HG03378 (cell line): ENCODE data around the gene ENO2.

Experiments
- ATAC-seq: cut with Tn5 transposase; IDR thresholded peaks from one replicate; pipeline ENCODE4 v1.9.1; 2021; ENCODE audit warnings: mild to moderate bottlenecking, moderate library complexity; ENCODE audit not compliant: unreplicated experiment

ENO2 gene

DNA sequence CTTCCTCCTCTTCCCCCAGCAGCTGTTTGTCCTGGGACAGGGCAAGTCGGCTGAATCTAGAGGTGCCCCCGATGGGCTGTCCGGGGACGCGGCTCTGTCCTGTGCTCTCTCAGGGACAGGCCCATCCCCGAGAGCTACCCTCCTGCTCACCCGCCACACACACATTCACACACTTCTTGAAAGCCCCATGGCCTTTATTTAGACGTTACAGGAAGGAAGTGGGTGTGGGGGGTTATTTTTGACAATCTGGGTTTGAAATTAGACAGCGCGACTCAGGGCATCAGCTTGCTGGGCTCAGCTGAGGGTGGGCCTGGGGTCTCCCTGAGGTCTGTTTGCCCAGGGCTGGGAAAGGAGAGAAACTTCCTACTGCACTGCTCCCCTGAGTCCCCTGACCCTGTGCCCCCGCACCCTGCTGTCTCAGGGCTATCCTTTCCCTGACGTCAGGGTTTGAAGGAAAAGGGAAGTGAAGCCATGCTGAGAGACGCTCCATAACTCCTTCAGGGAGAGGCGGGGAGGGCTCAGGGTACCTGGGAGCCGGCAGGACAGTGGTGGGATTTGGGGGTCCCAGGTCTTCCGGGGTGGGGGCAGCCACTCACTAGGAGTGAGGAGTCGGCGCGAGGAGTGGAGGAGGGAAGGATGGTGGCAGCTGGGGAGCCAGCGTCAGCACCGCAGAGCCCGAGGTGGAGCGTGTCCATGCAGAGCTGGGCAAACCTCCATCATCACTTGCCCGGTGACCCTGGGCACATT, 44.9 kb downstream of the ENO2 start:
- ATAC-seq, result peak; percentile 43

DNA sequence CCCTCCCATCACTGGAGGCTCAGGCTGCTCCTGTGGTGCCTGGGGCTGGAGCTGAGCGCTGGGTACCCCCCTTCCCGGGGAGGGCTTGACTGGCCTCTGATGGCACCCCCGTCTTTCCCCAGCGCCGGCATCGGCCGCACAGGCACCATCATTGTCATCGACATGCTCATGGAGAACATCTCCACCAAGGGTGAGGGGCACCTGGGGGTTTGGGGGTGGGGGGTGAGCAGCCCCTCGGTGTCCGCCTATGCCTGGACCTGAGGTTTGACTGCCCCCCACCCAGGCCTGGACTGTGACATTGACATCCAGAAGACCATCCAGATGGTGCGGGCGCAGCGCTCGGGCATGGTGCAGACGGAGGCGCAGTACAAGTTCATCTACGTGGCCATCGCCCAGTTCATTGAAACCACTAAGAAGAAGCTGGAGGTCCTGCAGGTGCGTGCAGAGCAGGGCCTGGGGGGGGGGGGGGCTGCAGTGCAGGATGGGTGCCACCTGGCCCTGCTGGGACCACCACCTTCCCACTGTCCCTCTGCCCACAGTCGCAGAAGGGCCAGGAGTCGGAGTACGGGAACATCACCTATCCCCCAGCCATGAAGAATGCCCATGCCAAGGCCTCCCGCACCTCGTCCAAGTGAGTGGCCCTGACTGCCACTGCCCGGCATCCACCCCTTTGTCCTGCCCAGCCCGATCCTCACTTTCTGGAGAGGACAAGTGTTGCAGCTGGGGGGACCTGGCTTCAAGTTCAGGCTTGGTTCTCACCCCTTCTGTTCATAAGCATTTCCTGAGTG, 45.6 kb downstream of the ENO2 start:
- ATAC-seq, result no peak

DNA sequence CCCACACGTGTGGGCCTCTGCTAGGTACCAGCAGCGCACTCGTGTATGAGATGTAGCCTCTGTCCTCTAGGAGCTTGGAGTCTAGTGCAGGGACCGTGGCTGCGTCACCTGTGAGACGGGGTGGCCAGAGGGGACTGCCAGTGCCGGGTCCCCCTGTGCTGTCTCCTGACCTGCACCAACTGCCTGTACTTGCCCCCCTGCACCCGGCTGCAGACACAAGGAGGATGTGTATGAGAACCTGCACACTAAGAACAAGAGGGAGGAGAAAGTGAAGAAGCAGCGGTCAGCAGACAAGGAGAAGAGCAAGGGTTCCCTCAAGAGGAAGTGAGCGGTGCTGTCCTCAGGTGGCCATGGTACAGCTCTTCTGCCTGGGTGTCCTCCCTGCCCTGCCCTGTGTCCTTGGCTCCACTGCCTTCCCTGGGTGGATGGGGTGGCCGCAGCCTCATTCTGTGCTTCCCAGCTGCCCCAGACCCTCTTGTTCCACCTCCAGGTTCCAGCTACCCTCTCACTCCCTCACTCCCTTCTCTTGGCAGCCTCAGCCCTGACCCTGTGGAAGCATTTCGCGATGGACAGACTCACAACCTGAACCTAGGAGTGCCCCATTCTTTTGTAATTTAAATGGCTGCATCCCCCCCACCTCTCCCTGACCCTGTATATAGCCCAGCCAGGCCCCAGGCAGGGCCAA, 46.4 kb downstream of the ENO2 start:
- ATAC-seq, result no peak

DNA sequence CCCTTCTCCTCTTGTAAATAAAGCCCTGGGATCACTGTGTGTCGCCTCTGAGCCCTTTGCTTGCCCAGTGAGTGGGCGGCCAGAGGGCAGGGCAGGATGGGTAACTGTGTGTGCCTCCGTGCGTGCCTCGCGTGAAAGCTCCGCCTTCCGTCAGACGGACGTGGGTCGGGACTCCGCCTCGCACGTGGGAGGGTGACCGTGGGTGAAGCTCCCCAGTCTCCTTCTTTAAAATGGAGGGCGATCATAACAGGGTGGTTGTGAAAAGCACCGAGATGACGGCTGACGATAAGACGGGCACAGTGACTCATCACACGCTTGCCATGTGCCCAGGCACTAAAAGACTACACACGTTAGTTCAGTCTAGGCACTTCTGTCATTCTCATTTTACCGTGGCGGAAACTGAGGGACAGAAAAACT, 46.9 kb downstream of the ENO2 start:
- no peak for ATAC-seq

DNA sequence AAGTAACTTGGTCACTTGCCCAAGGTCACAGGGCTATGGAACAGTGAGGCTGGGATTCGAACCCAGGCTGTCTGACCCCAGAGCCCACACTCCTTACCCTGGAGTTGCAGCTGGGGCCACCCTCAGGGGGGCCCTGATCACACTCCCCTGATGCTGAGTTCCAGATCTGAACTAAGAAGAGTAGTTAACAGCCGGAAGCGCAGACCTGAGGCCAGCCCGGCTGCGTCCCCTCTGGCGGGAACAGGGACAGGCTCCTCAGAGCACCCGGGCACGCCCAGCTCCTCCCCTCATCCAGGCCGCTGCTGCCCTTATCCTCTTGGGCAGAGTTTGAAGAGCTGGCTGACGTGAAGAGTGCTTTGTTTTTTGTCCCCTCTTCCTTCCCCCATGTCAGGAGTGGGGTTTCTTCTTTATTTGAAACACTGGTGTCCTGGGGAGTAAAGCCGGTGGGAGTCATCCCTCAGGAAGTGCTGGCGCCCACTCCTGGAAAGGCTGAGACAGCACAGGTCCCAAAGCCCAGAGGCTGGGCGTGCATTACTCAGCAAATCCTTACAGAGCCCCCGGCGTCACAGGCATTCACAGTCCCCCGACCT, 47.4 kb downstream of the ENO2 start:
- ATAC-seq, result no peak

DNA sequence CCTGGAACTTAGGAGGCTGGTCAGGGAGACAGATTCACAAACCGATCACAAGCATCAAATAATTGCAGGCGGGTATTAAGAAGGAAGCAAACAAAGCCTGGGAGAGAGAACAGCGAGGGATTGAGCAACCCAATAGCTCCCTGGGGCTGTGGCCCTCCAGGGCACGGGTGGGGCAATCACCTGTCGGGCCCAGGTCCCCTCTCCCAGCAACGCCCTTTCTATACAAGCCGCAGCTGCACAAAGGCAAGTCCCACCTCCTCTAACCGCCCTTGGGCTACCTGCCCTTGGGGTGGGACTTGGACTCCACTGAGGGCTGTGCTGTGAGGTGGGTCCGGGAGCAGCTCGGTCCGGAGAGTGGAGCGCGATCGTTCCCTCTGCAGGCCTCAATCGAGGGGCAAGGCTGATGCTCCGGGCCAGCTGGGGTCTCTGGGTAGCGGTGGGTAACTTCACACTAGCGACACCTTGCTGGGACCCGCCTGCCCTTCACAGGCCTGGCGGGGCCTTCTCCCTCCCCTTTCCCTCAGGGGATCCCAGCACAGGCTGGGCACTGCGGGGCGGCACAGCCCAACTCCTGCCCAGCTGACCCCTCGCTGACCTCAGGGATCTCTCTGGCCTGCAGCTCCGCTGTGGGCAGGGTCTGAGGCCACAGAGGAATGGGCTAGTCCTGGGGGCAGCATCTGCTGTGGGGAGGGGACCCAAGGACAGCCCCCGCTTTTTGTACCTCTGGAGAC, 48.1 kb downstream of the ENO2 start:
- ATAC-seq, result no peak

DNA sequence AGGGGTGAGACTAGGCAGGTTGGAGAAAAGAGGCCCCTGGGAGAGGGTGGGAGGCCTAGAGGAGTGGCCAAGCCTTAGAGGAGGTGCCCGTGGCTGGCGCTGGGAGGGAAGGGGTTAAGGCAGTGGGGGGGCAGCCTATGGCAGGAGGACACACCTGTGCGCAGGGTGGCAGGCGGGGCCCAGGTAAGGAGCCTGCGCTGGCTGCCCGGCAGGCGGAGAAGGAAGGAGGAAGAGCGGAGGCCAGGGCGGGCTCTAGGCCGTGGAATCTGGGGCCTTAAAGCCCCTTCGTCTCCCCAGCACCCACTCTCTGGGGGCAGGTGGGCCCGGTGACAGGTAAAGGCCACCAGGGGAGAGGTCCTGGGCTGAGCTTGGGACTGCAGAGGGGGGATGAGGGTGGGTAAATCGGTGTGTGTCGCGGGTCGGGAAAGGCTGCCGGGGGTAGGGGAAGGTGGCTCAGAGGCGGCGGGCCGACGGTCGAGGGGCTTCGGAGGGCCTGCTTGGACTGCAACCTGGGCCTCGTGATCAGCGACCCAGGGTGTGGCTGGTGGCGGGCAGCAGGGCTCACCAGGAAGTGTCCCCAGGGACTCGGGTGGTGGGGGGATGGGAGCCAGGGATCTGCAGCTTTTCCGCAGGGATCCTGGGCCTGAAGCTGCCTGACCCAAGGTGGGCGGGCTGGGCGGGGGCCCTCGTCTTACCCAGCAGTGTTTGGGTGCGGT, 48.8 kb downstream of the ENO2 start:
- ATAC-seq, result no peak

DNA sequence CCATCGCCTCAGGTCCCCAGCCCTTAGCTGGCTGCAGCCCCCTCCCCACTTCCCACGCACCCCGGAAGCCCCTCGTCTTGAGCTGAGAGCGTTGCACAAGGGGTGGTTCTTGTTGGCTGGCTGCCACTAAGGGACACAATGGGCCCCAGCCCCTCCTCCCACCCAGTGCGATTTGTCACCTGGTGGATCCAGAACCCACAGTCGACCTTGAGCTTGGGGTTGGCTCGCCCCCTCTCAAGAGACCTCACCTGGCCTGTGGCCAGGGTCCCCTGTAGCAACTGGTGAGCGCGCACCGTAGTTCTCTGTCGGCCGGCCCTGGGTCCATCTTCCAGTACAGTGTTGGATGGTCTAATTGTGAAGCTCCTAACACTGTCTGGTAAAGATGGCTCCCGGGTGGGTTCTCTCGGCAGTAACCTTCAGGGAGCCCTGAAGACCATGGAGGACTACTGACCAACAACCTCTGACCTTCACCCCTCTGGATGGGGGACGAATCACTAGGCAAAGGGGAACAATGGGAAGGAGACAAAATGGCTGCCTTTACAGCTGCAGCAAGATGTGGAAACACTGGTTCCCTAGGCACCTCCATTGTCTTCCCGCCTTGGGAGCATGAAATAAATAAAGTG, 49.5 kb downstream of the ENO2 start:
- no peak for ATAC-seq

DNA sequence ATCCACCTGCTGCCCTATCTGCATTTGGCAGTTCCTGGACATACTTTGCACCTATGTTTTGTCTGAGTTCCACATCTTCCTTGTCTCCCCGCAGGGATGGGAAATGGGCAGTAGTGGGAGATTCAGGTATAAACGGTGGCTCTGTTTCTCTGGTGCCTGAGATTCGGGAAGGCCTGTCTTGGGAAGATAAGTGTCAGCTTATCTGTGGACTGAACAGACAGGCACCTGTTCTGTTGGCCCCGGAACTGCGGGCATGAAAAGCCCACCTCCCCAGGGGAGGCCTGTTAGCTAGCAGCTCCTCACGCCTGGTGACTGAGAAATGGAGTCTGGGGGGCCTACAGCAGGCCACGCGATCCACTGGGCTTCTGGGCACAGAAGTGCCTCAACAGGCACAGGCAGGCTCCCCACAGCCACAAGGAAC, 50.2 kb downstream of the ENO2 start:
- ATAC-seq, result no peak

DNA sequence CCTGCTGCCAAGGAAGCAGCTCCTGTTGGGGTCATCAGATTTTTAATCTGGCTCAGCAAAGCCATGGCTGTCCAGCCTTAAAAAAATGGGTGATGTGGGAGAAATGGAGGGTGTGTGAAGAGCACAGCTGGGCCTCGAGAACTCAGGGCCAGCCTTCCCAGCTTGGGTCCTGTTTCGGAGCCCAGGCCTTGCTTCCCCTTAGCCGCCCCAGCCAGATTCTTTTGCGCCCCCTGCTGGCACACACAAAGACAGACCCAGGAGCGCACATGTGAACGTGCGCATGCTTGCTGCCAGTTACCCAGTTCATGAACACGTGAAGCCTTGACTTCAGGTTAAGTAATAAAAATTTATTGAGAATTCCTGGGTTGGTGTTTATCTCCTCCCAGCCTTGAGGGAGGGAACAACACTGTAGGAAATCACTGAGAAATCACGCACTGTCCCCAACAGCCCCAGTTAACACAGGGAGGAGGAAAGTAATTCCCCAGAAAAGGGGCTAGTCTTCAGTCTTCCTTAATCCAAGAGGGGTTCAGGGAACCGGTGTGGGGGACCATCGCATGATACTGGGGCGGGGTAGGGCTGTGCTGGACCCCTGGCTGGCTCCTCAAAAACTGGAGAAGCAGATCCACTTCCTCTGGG, 50.8 kb downstream of the ENO2 start:
- peak; percentile 34 for ATAC-seq

DNA sequence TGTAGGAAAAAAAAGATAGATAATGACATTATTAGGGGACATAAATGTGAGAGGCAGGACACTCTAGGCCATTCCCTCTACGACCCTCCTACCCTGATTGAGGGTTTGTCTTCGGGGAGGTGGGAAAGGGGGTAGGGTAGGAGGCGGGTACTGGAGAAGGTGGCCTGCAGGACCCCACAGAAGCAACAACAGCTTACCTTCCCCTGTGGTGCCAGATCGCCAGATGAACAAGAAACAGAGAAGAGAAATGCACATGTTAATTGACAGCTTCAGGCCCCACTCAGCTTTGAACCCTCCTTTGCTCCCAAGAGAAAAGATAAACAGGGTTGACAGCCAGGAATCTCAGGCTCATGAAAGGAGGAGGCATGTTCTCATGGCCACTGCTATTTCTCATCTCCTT, 51.3 kb downstream of the ENO2 start:
- ATAC-seq, result no peak

DNA sequence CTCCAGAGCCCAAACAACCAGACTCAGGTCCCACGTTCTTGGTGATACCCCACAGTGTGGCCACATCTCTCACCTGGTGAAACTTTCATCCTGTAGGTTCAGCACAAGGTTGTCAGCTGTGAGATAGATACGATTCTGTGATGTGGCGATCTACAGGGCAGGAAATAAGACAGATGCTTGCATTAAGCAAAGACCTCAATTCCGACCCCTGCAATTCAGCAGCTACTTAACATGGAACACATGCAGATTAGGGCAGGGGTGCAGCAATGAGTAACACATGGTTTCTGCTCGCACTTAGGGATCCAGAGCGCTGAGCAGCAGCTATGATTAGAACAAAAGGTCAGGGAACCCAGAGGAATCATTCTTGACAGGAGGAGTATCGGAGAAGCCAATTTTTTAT, 52.0 kb downstream of the ENO2 start:
- no peak for ATAC-seq

DNA sequence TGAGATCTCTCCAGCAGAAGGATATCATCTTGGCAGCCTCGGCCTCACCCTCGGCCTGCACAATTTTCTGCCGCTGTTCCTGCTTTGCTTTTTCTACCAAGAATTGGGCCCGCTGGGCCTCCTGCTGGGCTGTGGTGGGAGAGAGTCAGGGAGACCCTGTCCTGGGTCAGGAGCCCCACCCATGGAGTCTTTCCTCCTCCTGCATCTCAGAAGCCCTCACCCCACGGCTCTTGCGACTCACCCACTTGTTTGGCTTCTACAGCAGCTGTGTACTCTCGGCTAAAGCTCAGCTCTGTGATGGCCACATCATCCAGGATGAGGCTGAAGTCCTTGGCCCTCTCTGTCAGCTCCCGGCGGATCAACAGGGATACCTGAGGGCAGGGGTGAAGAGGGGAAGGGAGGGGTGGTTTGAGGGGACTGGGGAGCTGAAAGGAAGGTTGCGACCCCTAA, 53.3 kb downstream of the ENO2 start:
- no peak for ATAC-seq

DNA sequence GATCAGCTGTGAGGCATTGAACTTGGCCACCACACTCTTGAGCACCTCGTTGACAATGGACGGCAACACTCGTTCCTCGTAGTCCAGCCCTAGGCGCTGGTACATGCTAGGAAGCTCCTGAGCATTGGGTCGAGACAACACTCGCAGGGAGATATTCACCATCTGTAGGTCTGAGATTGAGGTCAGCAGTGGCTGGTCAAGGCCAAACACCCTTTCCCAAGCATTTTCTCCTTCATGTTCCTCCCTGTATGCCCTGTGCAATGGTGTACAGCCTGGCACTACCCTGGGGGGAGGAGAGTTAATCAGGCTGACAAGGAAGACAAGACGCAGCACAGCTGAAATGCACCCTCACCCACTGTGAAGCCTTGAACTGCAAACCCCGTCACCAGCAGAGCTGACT, 54.0 kb downstream of the ENO2 start:
- no peak for ATAC-seq

DNA sequence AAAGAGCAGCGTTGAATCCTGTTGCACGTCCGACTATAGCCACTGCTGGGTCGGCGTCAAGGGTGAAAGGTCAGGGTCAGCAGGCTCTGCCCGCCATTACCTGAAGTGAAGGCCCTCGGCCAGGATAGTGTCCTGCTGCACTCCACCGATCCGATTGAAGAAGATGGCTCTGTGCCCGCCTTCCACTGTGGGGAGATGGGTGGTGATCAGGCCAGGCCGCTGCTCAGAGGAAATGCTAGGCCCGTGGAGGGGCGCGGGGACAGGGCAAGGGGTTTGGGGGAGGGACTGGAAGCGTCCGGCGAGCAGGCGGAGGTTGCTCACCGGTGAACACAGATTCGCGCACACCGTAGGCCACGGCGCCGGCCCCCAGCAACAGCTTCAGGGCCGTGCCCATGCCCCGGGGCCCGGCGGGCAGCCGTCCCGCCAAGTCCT, 55.7 kb downstream of the ENO2 start:
- ATAC-seq, result no peak
